ENCODE data around the gene VAC14. TPM values are rescaled to one million over a fixed set of nuclear protein-coding genes. Genes with fewer than 3 reads are reported as not detected.

The VAC14 gene
- total RNA-seq, 1 donor from 2014 or later = 74.0 TPM

- no peak for DNase-seq (ENCODE audit: low read depth)
Measured at GRCh38 chr16:70664325-70665112, 136.4 kb downstream of the VAC14 start.

- no peak for DNase-seq (ENCODE audit: low read depth)
Measured at GRCh38 chr16:70663524-70664324, 137.2 kb downstream of the VAC14 start.

- no peak for DNase-seq (ENCODE audit: low read depth)
Measured at GRCh38 chr16:70662991-70663523, 137.9 kb downstream of the VAC14 start.

GRCh38 chr16:70661918-70662641 lies 138.9 kb downstream of the VAC14 start:
- DNase-seq (ENCODE audit: low read depth) = peak; percentile 86

- DNase-seq (ENCODE audit: low read depth) = no peak
Measured at GRCh38 chr16:70661534-70661917, 139.4 kb downstream of the VAC14 start.

GRCh38 chr16:70660672-70661350 lies 140.1 kb downstream of the VAC14 start:
- peak; percentile 49 for DNase-seq (ENCODE audit: low read depth)

GRCh38 chr16:70659953-70660671 lies 140.8 kb downstream of the VAC14 start:
- no peak for DNase-seq (ENCODE audit: low read depth)

- no peak for DNase-seq (ENCODE audit: low read depth)
Measured at GRCh38 chr16:70659546-70659945, 141.4 kb downstream of the VAC14 start.

- DNase-seq (ENCODE audit: low read depth) = no peak
Measured at GRCh38 chr16:70658921-70659320, 142.0 kb downstream of the VAC14 start.

- peak; percentile 93 for DNase-seq (ENCODE audit: low read depth)
Measured at GRCh38 chr16:70657956-70658355, 143.0 kb downstream of the VAC14 start.

GRCh38 chr16:70656712-70657263 lies 144.2 kb downstream of the VAC14 start:
- no peak for DNase-seq (ENCODE audit: low read depth)

GRCh38 chr16:70656065-70656711 lies 144.8 kb downstream of the VAC14 start:
- no peak for DNase-seq (ENCODE audit: low read depth)

- DNase-seq (ENCODE audit: low read depth) = peak; percentile 91
Measured at GRCh38 chr16:70653809-70654771, 146.9 kb downstream of the VAC14 start.

GRCh38 chr16:70653406-70653805 lies 147.6 kb downstream of the VAC14 start:
- no peak for DNase-seq (ENCODE audit: low read depth)

- no peak for DNase-seq (ENCODE audit: low read depth)
Measured at GRCh38 chr16:70652322-70652721, 148.6 kb downstream of the VAC14 start.

- DNase-seq (ENCODE audit: low read depth) = no peak
Measured at GRCh38 chr16:70651524-70651923, 149.4 kb downstream of the VAC14 start.

GRCh38 chr16:70650216-70650615 lies 150.7 kb downstream of the VAC14 start:
- DNase-seq (ENCODE audit: low read depth) = no peak

GRCh38 chr16:70649300-70649699 lies 151.7 kb downstream of the VAC14 start:
- DNase-seq (ENCODE audit: low read depth) = no peak

All from myocyte (in vitro differentiated cells).